SU-DHL-6 (cell line): ENCODE data around the gene SHROOM4.

Experiments
- H2AFZ ChIP-seq: fragments of 200-600 bp; sonication (generic); 2 replicates; pipeline ENCODE4 v1.6.1; 2014; ENCODE audit warnings: low read depth, mild to moderate bottlenecking, moderate library complexity, mixed read lengths, antibody characterized with exemption, low read length; ENCODE audit not compliant: severe bottlenecking
- H3F3A ChIP-seq: fragments of 200-600 bp; shearing (Covaris generic); 2 replicates; pipeline ENCODE4 v1.6.0; 2016; ENCODE audit warnings: antibody characterized with exemption, mild to moderate bottlenecking; ENCODE audit not compliant: insufficient read depth
- H3K27ac ChIP-seq: fragments of 200-600 bp; sonication (generic); 2 replicates; pipeline ENCODE4 v1.5.1; 2016; ENCODE audit warnings: low read depth, mild to moderate bottlenecking, low read length, moderate library complexity, mixed read lengths
- H3K27me3 ChIP-seq: fragments of 200-600 bp; sonication (generic), shearing (Covaris generic); 2 replicates; pipeline ENCODE4 v1.6.0; 2014; ENCODE audit warnings: mild to moderate bottlenecking, low read length
- H3K36me3 ChIP-seq: fragments of 200-600 bp; sonication (generic); 2 replicates; pipeline ENCODE4 v1.6.1; 2014; ENCODE audit warnings: mild to moderate bottlenecking, low read length, mixed read lengths
- H3K4me2 ChIP-seq: fragments of 300-600, 200-600 bp; shearing (Covaris generic), sonication (generic); 2 replicates; pipeline ENCODE4 v1.6.0; 2014; ENCODE audit warnings: low read length, low read depth, mild to moderate bottlenecking; ENCODE audit not compliant: poor library complexity, severe bottlenecking
- H3K4me3 ChIP-seq: fragments of 200-600 bp; sonication (generic); 2 replicates; pipeline ENCODE4 v1.5.1; 2014; ENCODE audit warnings: antibody characterized with exemption, low read length, mild to moderate bottlenecking, mixed read lengths; ENCODE audit not compliant: insufficient read depth, poor library complexity, severe bottlenecking
- H3K79me2 ChIP-seq: fragments of 200-600 bp; sonication (generic); 2 replicates; pipeline ENCODE4 v1.6.1; 2014; ENCODE audit warnings: mild to moderate bottlenecking, low read length, moderate library complexity; ENCODE audit not compliant: insufficient read depth
- H3K9ac ChIP-seq: fragments of 200-600 bp; sonication (generic); 2 replicates; pipeline ENCODE4 v1.7.0; 2014; ENCODE audit warnings: mild to moderate bottlenecking, low read length
- H3K9me2 ChIP-seq: fragments of 200-600 bp; sonication (generic); replicated peaks from 2 replicates; pipeline ENCODE4 v1.6.1; 2014; ENCODE audit warnings: low read length; ENCODE audit not compliant: insufficient read depth
- H3K9me3 ChIP-seq: fragments of 200-600 bp; sonication (generic); 2 replicates; pipeline ENCODE4 v1.6.1; 2014; ENCODE audit warnings: low read length, mixed read lengths; ENCODE audit not compliant: insufficient read depth
- H4K20me1 ChIP-seq: fragments of 200-600 bp; sonication (generic); 2 replicates; pipeline ENCODE4 v1.6.1; 2014; ENCODE audit warnings: low read depth, mild to moderate bottlenecking, antibody characterized with exemption, low read length, moderate library complexity, mixed read lengths
- CTCF ChIP-seq: fragments of 200-600 bp; sonication (generic); IDR thresholded peaks from one replicate; pipeline ENCODE4 v1.5.1; 2017; ENCODE audit warnings: antibody characterized with exemption, mild to moderate bottlenecking, low read length, moderate library complexity; ENCODE audit not compliant: insufficient read depth, poor library complexity, severe bottlenecking
- EZH2phosphoT487 ChIP-seq: fragments of 200-600 bp; sonication (generic), shearing (Covaris generic); conservative IDR thresholded peaks from 2 replicates; pipeline ENCODE4 v1.6.1; 2018; ENCODE audit warnings: mild to moderate bottlenecking, antibody characterized with exemption, low read length, moderate library complexity, mixed read lengths

SHROOM4 gene

DNA sequence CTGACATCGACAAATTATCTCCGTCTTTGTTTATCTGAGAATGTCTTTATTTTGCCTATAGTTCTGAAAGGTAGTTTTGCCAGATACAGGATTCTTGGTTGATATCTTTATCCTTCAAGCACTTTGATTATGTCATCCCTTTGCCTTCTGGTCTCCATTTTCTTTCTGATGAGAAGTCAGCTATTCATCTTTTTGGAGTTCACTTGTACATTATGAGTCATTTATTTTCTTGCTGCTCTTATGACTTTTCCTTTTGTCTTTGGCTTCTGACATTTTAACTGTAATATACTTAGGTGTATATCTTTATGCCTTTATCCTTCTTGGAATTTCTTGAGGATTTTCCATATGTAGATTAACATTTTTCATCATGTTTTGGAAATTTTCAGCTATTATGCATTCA lies 51.4 kb downstream of the SHROOM4 start:
- H3K9me3 ChIP-seq, result no peaks in the 10 kb centered on the region
- H3K36me3 ChIP-seq, result no peaks in the 10 kb centered on the region
- H4K20me1 ChIP-seq, result no peaks in the 10 kb centered on the region
- H2AFZ ChIP-seq, result no peak overlapping the region
- TF ChIP-seq CTCF (no peak), EZH2phosphoT487 (no peak)
- H3K27ac ChIP-seq, result no peak overlapping the region
- H3K4me3 ChIP-seq, result no peak overlapping the region
- no peak overlapping the region for H3K4me2 ChIP-seq
- H3K27me3 ChIP-seq, result no peaks in the 10 kb centered on the region
- H3K9me2 ChIP-seq, result no peaks in the 10 kb centered on the region
- no peaks in the 10 kb centered on the region for H3K79me2 ChIP-seq
- no peaks in the 10 kb centered on the region for H3F3A ChIP-seq
- no peak overlapping the region for H3K9ac ChIP-seq

- H3K9me2 ChIP-seq, result no peaks in the 10 kb centered on the region
- H3F3A ChIP-seq, result no peaks in the 10 kb centered on the region
- H4K20me1 ChIP-seq, result no peaks in the 10 kb centered on the region
- no peaks in the 10 kb centered on the region for H3K9me3 ChIP-seq
- no peak overlapping the region for H3K27ac ChIP-seq
- no peaks in the 10 kb centered on the region for H3K79me2 ChIP-seq
- no peaks in the 10 kb centered on the region for H3K27me3 ChIP-seq
- no peak overlapping the region for H3K9ac ChIP-seq
- H3K36me3 ChIP-seq, result no peaks in the 10 kb centered on the region
- no peak overlapping the region for H3K4me3 ChIP-seq
- H3K4me2 ChIP-seq, result no peak overlapping the region
- no peak for TF ChIP-seq CTCF
- no peak for TF ChIP-seq EZH2phosphoT487
- no peak overlapping the region for H2AFZ ChIP-seq
Observed at GRCh38 chrX:50756276-50756675, 57.7 kb downstream of the SHROOM4 start.

- Histone ChIP-seq H3K4me2 (no peak overlapping the region), H4K20me1 (no peaks in the 10 kb centered on the region)
- TF ChIP-seq CTCF (no peak), EZH2phosphoT487 (no peak)
Observed at GRCh38 chrX:50751091-50751490, 62.9 kb downstream of the SHROOM4 start.

More at GRCh38 chrX:50751091-50751490, 62.9 kb downstream of the SHROOM4 start:
- Histone ChIP-seq H3K9ac (no peak overlapping the region), H3K4me3 (no peak overlapping the region), H3K9me3 (no peaks in the 10 kb centered on the region), H3F3A (no peaks in the 10 kb centered on the region), H3K27me3 (no peaks in the 10 kb centered on the region), H3K9me2 (no peaks in the 10 kb centered on the region), H3K27ac (no peak overlapping the region), H3K79me2 (no peaks in the 10 kb centered on the region), H2AFZ (no peak overlapping the region), H3K36me3 (no peaks in the 10 kb centered on the region)
